ENCODE data around the gene IL17REL.

Gene IL17REL

GRCh38 chr22:50012211-50013181 lies at the start of gene IL17REL:
Gene IL17REL, minus strand, starts transcription at chr22:50012765. Its CDS starts 119 bp downstream, at chr22:50012646.
- no peak for DNase-seq

GRCh38 chr22:50061824-50062355 lies 49.3 kb upstream of the IL17REL start:
- no peak for DNase-seq

GRCh38 chr22:50061141-50061823 lies 48.7 kb upstream of the IL17REL start:
- DNase-seq = no peak

GRCh38 chr22:50060441-50061140 lies 48.0 kb upstream of the IL17REL start:
- no peak for DNase-seq

- DNase-seq = no peak
Observed at GRCh38 chr22:50059881-50060262, 47.3 kb upstream of the IL17REL start.

- no peak for DNase-seq
Observed at GRCh38 chr22:50058906-50059880, 46.6 kb upstream of the IL17REL start.

- no peak for DNase-seq
Observed at GRCh38 chr22:50058061-50058905, 45.7 kb upstream of the IL17REL start, which contains the start of gene TTLL8. Gene TTLL8, minus strand, starts transcription at chr22:50058298.

GRCh38 chr22:50057278-50058060 lies 44.9 kb upstream of the IL17REL start:
- DNase-seq = no peak

- DNase-seq = no peak
Observed at GRCh38 chr22:50056214-50056972, 43.8 kb upstream of the IL17REL start.

GRCh38 chr22:50053861-50054260 lies 41.3 kb upstream of the IL17REL start:
- DNase-seq = no peak

- DNase-seq = no peak
Observed at GRCh38 chr22:50051930-50052329, 39.4 kb upstream of the IL17REL start.

GRCh38 chr22:50049299-50050195 lies 37.0 kb upstream of the IL17REL start:
- no peak for DNase-seq

GRCh38 chr22:50048836-50049235 lies 36.3 kb upstream of the IL17REL start:
- DNase-seq = no peak

- DNase-seq = no peak
Observed at GRCh38 chr22:50048061-50048765, 35.6 kb upstream of the IL17REL start.

GRCh38 chr22:50047346-50047745 lies 34.8 kb upstream of the IL17REL start:
- DNase-seq = no peak

GRCh38 chr22:50046481-50047245 lies 34.1 kb upstream of the IL17REL start:
- no peak for DNase-seq

GRCh38 chr22:50046019-50046415 lies 33.5 kb upstream of the IL17REL start:
- no peak for DNase-seq

Measured in NCI-H446 treated with DMSO at 0.1 percent for 48 hours (cell line).